Neural cell (in vitro differentiated cells): Measurements from ENCODE around the gene STMP1.

Experiments
- EZH2 ChIP-seq: fragments of 200-600, 300-800 bp; shearing (Covaris generic), sonication (generic); IDR thresholded peaks from 2 replicates; pipeline ENCODE4 v1.6.1; 2014; ENCODE audit warnings: antibody characterized with exemption, low read length, borderline replicate concordance, mild to moderate bottlenecking; ENCODE audit not compliant: insufficient read depth, poor library complexity, severe bottlenecking
- TF ChIP-seq, protein P1 (sequence below): fragments of 450-650 bp; IDR thresholded peaks from 2 replicates; pipeline ENCODE4 v1.5.1; 2014; ENCODE audit warnings: antibody characterized with exemption, mild to moderate bottlenecking, moderate library complexity; ENCODE audit not compliant: poor library complexity, severe bottlenecking

DNA sequence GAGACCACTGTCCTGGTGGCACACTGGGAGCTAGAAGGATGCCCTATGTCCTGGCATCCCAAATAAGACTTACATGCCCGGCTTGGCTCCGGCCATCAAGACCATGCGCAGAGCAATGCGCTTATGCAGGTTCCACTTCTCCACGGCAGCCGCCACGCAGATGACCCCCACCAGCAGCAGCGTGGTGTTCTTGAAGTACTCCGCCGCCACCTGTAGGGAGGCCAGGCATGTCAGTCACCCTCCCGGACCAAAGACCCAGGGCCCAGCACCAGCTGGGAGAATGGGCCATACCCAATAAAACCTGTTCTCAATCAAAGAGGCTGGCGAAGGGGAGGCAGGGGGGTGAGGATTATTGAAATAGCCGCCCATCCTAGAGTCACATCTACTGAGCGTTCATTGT, 45.7 kb downstream of the STMP1 start:
- TF ChIP-seq, protein P1, sequence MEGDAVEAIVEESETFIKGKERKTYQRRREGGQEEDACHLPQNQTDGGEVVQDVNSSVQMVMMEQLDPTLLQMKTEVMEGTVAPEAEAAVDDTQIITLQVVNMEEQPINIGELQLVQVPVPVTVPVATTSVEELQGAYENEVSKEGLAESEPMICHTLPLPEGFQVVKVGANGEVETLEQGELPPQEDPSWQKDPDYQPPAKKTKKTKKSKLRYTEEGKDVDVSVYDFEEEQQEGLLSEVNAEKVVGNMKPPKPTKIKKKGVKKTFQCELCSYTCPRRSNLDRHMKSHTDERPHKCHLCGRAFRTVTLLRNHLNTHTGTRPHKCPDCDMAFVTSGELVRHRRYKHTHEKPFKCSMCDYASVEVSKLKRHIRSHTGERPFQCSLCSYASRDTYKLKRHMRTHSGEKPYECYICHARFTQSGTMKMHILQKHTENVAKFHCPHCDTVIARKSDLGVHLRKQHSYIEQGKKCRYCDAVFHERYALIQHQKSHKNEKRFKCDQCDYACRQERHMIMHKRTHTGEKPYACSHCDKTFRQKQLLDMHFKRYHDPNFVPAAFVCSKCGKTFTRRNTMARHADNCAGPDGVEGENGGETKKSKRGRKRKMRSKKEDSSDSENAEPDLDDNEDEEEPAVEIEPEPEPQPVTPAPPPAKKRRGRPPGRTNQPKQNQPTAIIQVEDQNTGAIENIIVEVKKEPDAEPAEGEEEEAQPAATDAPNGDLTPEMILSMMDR, result no peak
- TF ChIP-seq EZH2, result no peak
